Activated CD8-positive, alpha-beta T cell treated with anti-CD3 and anti-CD28 coated beads for 36 hours (primary cell): ENCODE data around the gene MOB1B. TPM values are rescaled to one million over a fixed set of nuclear protein-coding genes. Genes with fewer than 3 reads are reported as not detected.
"Not testable (repeated sequence)": the region's sequence is repeated elsewhere in the genome, so short reads cannot be mapped to it uniquely, and the experiment has no call there.

Experiments
- ATAC-seq: fragments of 200-7000 bp; cut with Tn5 transposase; one replicate; pipeline ENCODE4 v1.10.0; 2021; ENCODE audit warnings: mild to moderate bottlenecking, moderate library complexity
- CTCF ChIA-PET: fragments of 350-600 bp; sonication (Branson Sonifier 250); formaldehyde crosslinking; loops from one replicate; lab custom pipeline; 2021; ENCODE audit warnings: antibody characterized with exemption; lab: Charles Lee
- POLR2A ChIA-PET: fragments of 350-600 bp; sonication (Branson Sonifier 250); formaldehyde crosslinking; loops from one replicate; lab custom pipeline; 2021; ENCODE audit warnings: antibody characterized with exemption; lab: Charles Lee
- DNase-seq: peaks from one replicate; pipeline ENCODE4 v3.0.0-alpha.2; 2020
- H3K27ac Mint-ChIP-seq: one replicate; pipeline ENCODE4 v1.8.0; 2021; ENCODE audit warnings: mild to moderate bottlenecking, mixed read lengths
- H3K27me3 Mint-ChIP-seq: one replicate; pipeline ENCODE4 v1.8.0; 2021; ENCODE audit warnings: mixed read lengths
- H3K36me3 Mint-ChIP-seq: one replicate; pipeline ENCODE4 v1.8.0; 2021; ENCODE audit warnings: low read depth, mixed read lengths
- H3K4me1 Mint-ChIP-seq: one replicate; pipeline ENCODE4 v1.8.0; 2021; ENCODE audit warnings: low read depth, mixed read lengths
- H3K4me3 Mint-ChIP-seq: one replicate; pipeline ENCODE4 v1.8.0; 2021; ENCODE audit warnings: mild to moderate bottlenecking, moderate library complexity, mixed read lengths
- H3K9me3 Mint-ChIP-seq: one replicate; pipeline ENCODE4 v1.8.0; 2021; ENCODE audit warnings: mixed read lengths
- CTCF ChIP-seq: fragments of 200-600 bp; IDR thresholded peaks from one replicate; pipeline ENCODE4 v1.8.0; 2022; ENCODE audit warnings: antibody characterized with exemption, mild to moderate bottlenecking
- intact Hi-C: fragments of 100-400 bp; cut with micrococcal nuclease; formaldehyde crosslinking; loops from one replicate; pipeline ENCODE4 v1.10.0; 2022
- total RNA-seq, 2 experiments: library from RNA; stranded (reverse); gene quantifications; one replicate each; pipeline ENCODE4 v1.2.3, GENCODE V29; 2021

The MOB1B gene
- total RNA-seq, 2 experiments from 2014 or later: 14.9 to 19.7 TPM

DNA sequence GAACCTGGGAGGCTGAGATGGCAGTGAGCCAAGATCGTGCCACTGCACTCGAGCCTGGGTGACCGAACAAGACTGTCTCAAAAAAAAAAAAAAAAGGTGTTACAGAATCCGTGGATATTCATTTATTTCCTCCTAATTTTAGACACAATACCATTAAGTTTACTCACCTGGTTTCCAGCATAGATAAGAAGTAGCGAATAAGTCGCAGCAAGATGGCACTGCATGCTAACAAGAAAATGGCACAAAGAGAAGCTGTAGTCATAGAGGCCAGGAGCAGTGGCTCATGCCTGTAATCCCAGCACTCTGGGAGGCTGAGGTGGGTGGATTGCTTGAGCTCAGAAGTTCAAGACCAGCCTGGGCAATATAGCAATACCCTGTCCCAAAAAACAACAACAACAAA lies 17.0 kb upstream of the MOB1B start:
- ATAC-seq: no peak
- TF ChIP-seq CTCF: no peak
- CTCF ChIA-PET: interaction anchor here (0.6 to 1.3 kb wide), 2 partner anchors 18 to 525 kb away, joined by 3 to 4 read pairs; no protein-coding TSS in a partner anchor
- Mint-ChIP-seq H3K27me3 (no peaks in the 10 kb centered on the region), H3K36me3 (no peaks in the 10 kb centered on the region), H3K9me3 (no peaks in the 10 kb centered on the region), H3K27ac (no peak overlapping the region), H3K4me1 (no peaks in the 10 kb centered on the region), H3K4me3 (no peak overlapping the region)
- no peak for DNase-seq
- intact Hi-C loops: no loop called here
- POLR2A ChIA-PET: no interaction called here

GRCh38 chr4:70892086-70892769 lies 9.9 kb upstream of the MOB1B start:
- Mint-ChIP-seq H3K4me3 (no peak overlapping the region), H3K36me3 (no peaks in the 10 kb centered on the region), H3K4me1 (no peaks in the 10 kb centered on the region), H3K9me3 (no peaks in the 10 kb centered on the region), H3K27ac (no peak overlapping the region), H3K27me3 (no peaks in the 10 kb centered on the region)
- intact Hi-C loops: no loop called here
- ChIA-PET POLR2A (no interaction called here), CTCF (interaction anchor here (1.1 kb wide), 1 partner anchor 23 kb away, joined by 3 read pairs; no protein-coding TSS in a partner anchor)
- no peak for TF ChIP-seq CTCF
- ATAC-seq (no peak), DNase-seq (no peak)

DNA sequence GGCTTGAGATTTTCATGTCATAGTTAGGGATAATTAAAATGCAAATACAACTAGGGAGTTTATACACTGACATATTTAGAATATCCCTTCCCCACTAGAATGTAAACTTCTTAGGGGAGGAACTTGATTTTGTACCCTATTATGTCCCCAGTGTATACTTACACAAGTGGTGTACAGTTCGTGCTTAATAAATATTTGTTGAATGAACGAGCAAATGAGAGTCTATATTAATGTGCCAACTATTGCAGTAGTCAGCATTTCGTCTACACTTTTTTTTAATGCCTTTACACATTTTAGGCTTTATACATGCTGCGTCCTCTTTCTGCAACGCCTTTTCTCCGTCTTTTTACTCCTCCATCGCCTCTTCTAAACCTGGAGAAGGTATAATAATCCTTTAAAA lies 8.4 kb upstream of the MOB1B start:
- Mint-ChIP-seq H3K27me3 (no peaks in the 10 kb centered on the region), H3K4me3 (no peak overlapping the region), H3K36me3 (no peaks in the 10 kb centered on the region), H3K4me1 (no peaks in the 10 kb centered on the region), H3K27ac (no peak overlapping the region), H3K9me3 (no peaks in the 10 kb centered on the region)
- TF ChIP-seq CTCF: no peak
- no peak for DNase-seq
- intact Hi-C loops: no loop called here
- CTCF ChIA-PET: no interaction called here
- POLR2A ChIA-PET: no interaction called here
- no peak for ATAC-seq

GRCh38 chr4:70895405-70895804 lies 6.8 kb upstream of the MOB1B start:
- ATAC-seq: no peak
- no peak overlapping the region for H3K4me3 Mint-ChIP-seq
- H3K9me3 Mint-ChIP-seq: no peaks in the 10 kb centered on the region
- H3K27ac Mint-ChIP-seq: no peak overlapping the region
- ChIA-PET CTCF (no interaction called here), POLR2A (no interaction called here)
- H3K4me1 Mint-ChIP-seq: no peaks in the 10 kb centered on the region
- no peak for TF ChIP-seq CTCF
- no peaks in the 10 kb centered on the region for H3K36me3 Mint-ChIP-seq
- no peaks in the 10 kb centered on the region for H3K27me3 Mint-ChIP-seq
- intact Hi-C loops: no loop called here
- no peak for DNase-seq

DNA sequence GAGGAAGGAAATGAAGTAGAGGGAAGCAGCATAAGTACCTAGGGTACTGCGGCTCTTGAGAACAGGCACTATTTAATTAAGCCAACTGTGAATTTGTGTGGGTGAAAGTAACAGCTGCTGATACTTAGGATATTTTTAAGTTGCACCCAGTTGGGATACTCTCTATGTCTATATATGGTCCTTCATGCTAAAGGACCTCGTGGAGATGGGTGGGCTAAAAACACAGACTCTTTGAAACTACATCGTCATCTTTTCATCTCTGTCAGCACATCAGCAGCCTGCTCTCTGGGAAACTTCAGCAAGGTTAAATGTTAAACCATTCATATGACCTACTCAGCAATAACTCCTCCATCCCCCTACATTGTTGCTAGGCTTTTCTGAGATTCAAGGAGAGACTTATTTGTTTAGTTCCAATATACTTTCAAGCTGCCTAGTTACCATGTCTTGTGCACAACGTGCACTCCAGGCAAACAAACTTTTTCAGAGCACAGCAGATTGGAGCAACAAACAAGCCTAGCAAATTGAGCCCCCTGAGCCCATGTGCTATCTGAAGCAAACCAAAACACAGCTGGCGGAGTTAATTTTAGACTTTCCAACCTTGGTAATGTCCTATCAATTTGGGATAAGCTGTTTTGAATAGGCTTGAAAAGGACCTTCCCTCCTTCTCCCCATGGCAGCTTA lies 6.2 kb upstream of the MOB1B start:
- POLR2A ChIA-PET: no interaction called here
- H3K27ac Mint-ChIP-seq: no peak overlapping the region
- no peaks in the 10 kb centered on the region for H3K27me3 Mint-ChIP-seq
- H3K9me3 Mint-ChIP-seq: no peaks in the 10 kb centered on the region
- CTCF ChIA-PET: no interaction called here
- intact Hi-C loops: no loop called here
- no peak overlapping the region for H3K4me3 Mint-ChIP-seq
- DNase-seq (no peak), ATAC-seq (no peak)
- no peaks in the 10 kb centered on the region for H3K4me1 Mint-ChIP-seq
- TF ChIP-seq CTCF: no peak
- H3K36me3 Mint-ChIP-seq: no peaks in the 10 kb centered on the region

- CTCF ChIA-PET, H3K4me3 Mint-ChIP-seq, H3K27ac Mint-ChIP-seq, H3K36me3 Mint-ChIP-seq, intact Hi-C loops, H3K27me3 Mint-ChIP-seq, H3K9me3 Mint-ChIP-seq, POLR2A ChIA-PET, ATAC-seq, DNase-seq, H3K4me1 Mint-ChIP-seq: not testable (repeated sequence)
Observed at GRCh38 chr4:70898581-70898980, 3.6 kb upstream of the MOB1B start.
